A549 treated with Mapracorat at 1 μM for 4 hours (cell line): ENCODE measurements around the gene BARHL2. TPM values are rescaled to one million over a fixed set of nuclear protein-coding genes. Genes with fewer than 3 reads are reported as not detected.

Experiments
- total RNA-seq: library from RNA; stranded (reverse); fragments of 200-300 nt; extraction: Qiagen RNA extraction; gene quantifications from 5 replicates; pipeline ENCODE4 v1.2.3, GENCODE V29; 2022

BARHL2 gene
- not detected in 5 replicates for total RNA-seq

DNA sequence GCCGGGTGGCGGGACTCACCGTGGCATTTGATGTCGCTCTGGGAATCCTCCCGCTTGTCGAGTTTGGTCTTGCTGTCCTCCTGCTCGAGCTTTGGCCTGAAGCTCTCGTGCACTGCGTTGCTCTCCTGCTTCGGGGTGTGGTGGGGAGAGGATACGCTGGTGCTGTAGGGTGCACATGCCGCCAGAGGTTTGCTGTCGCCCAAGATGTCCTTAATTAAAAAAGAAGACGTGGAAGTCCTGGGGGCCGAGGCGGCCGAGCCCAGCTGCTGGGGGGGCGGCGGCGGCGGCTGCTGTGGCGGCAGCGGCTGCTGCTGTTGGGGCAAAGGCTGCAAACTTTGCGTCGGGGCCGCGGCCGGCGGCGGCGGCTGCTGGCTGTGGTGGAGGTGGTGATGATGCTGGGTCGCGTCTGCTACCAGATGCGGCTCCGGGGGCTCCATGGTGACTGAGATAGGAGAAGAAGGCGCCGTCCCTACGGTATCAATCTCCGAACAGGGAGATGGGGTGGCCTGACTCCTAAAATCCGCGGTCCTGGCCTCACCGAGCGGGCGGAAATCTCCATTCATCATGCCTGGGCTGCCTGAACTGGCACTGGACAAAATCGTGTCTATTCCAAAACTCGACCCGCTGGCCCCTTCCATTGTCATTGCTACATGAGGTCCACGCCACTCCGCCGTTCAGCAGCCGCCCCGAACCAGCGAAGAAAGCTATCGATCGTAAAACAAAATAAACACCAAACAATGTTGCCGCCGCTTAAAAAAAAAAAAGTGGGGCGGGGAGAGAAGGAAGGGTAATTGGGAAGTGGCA lies at the start of gene BARHL2:
BARHL2 (minus strand) TSS at position 751 of the 804 bp plus-strand sequence; CDS start at position 644, 107 bp downstream.

